H9 (cell line): ENCODE results near the gene CCDC70. TPM values are rescaled to one million over a fixed set of nuclear protein-coding genes. Genes with fewer than 3 reads are reported as not detected.

Experiments used
- DNase-seq: peaks from one replicate; pipeline ENCODE4 v3.0.0-alpha.2; 2017
- H2AFZ ChIP-seq: one replicate; pipeline ENCODE4 v1.6.1; 2013; ENCODE audit warnings: mild to moderate bottlenecking, low read length, control low read depth, moderate library complexity
- H2AK5ac ChIP-seq: 2 replicates; pipeline ENCODE4 v1.6.1; 2013; ENCODE audit warnings: low read length, control low read depth, mixed read lengths; ENCODE audit not compliant: insufficient read length
- H2BK120ac ChIP-seq: one replicate; pipeline ENCODE4 v1.6.1; 2013; ENCODE audit warnings: low read depth, mild to moderate bottlenecking, low read length, control low read depth, inconsistent platforms; ENCODE audit not compliant: poor library complexity, severe bottlenecking
- H2BK12ac ChIP-seq: 2 replicates; pipeline ENCODE4 v1.6.1; 2013; ENCODE audit warnings: low read length, control low read depth, mixed read lengths, low read depth; ENCODE audit not compliant: insufficient read length
- H2BK15ac ChIP-seq: 2 replicates; pipeline ENCODE4 v1.6.1; 2013; ENCODE audit warnings: low read depth, low read length, control low read depth
- H2BK20ac ChIP-seq: one replicate; pipeline ENCODE4 v1.6.1; 2013; ENCODE audit warnings: low read depth, mild to moderate bottlenecking, low read length, control low read depth, inconsistent platforms; ENCODE audit not compliant: poor library complexity, severe bottlenecking
- H2BK5ac ChIP-seq: 2 replicates; pipeline ENCODE4 v1.6.1; 2013; ENCODE audit warnings: low read length, control low read depth, mixed read lengths; ENCODE audit not compliant: insufficient read length
- H3K14ac ChIP-seq: 2 replicates; pipeline ENCODE4 v1.6.1; 2013; ENCODE audit warnings: low read length, control low read depth; ENCODE audit not compliant: insufficient read depth
- H3K18ac ChIP-seq: 2 replicates; pipeline ENCODE4 v1.6.1; 2013; ENCODE audit warnings: low read depth, mild to moderate bottlenecking, mixed read lengths, low read length, control low read depth; ENCODE audit not compliant: insufficient read length
- H3K23ac ChIP-seq: 2 replicates; pipeline ENCODE4 v1.6.1; 2013; ENCODE audit warnings: low read length, control low read depth, mixed read lengths, low read depth; ENCODE audit not compliant: insufficient read length
- H3K23me2 ChIP-seq: 2 replicates; pipeline ENCODE4 v1.6.1; 2013; ENCODE audit warnings: low read depth, mild to moderate bottlenecking, mixed read lengths, low read length, control low read depth; ENCODE audit not compliant: insufficient read length, poor library complexity, severe bottlenecking
- H3K27ac ChIP-seq: 2 replicates; pipeline ENCODE4 v1.5.1; 2013; ENCODE audit warnings: low read length, control low read depth, mixed read lengths, low read depth; ENCODE audit not compliant: insufficient read length
- H3K27me3 ChIP-seq: 2 replicates; pipeline ENCODE4 v1.6.1; 2013; ENCODE audit warnings: low read length, control low read depth, inconsistent platforms; ENCODE audit not compliant: insufficient read depth
- H3K4ac ChIP-seq: 2 replicates; pipeline ENCODE4 v1.6.1; 2013; ENCODE audit warnings: low read depth, mild to moderate bottlenecking, control low read depth, inconsistent platforms, low read length, moderate library complexity
- H3K4me1 ChIP-seq: 2 replicates; pipeline ENCODE4 v1.6.1; 2013; ENCODE audit warnings: low read length, control low read depth, inconsistent platforms; ENCODE audit not compliant: insufficient read depth
- H3K4me2 ChIP-seq: 2 replicates; pipeline ENCODE4 v1.6.1; 2013; ENCODE audit warnings: low read length, control low read depth, mixed read lengths; ENCODE audit not compliant: insufficient read length, insufficient read depth
- H3K56ac ChIP-seq: 2 replicates; pipeline ENCODE4 v1.6.1; 2013; ENCODE audit warnings: low read depth, mild to moderate bottlenecking, mixed read lengths, low read length, control low read depth; ENCODE audit not compliant: insufficient read length
- H3K79me1 ChIP-seq: 2 replicates; pipeline ENCODE4 v1.6.1; 2013; ENCODE audit warnings: low read depth, mild to moderate bottlenecking, moderate library complexity, low read length, control low read depth, inconsistent platforms; ENCODE audit not compliant: insufficient read depth, poor library complexity, severe bottlenecking
- H3K79me2 ChIP-seq: 2 replicates; pipeline ENCODE4 v1.6.1; 2013; ENCODE audit warnings: low read length, control low read depth, inconsistent platforms; ENCODE audit not compliant: insufficient read depth
- H3K9ac ChIP-seq: 2 replicates; pipeline ENCODE4 v1.6.1; 2013; ENCODE audit warnings: low read length, control low read depth, mixed read lengths; ENCODE audit not compliant: insufficient read length; ENCODE audit errors: extremely low read depth
- H3K9me3 ChIP-seq: one replicate; pipeline ENCODE4 v1.6.1; 2013; ENCODE audit warnings: low read depth, low read length, inconsistent platforms; ENCODE audit not compliant: control insufficient read depth
- H3T11ph ChIP-seq: one replicate; pipeline ENCODE4 v1.6.1; 2013; ENCODE audit warnings: mild to moderate bottlenecking, low read length, control low read depth, inconsistent platforms
- H4K20me1 ChIP-seq: one replicate; pipeline ENCODE4 v1.6.1; 2013; ENCODE audit not compliant: control insufficient read depth, insufficient read length, insufficient read depth
- H4K5ac ChIP-seq: 2 replicates; pipeline ENCODE4 v1.6.1; 2013; ENCODE audit warnings: low read depth, mild to moderate bottlenecking, mixed read lengths, low read length, control low read depth; ENCODE audit not compliant: insufficient read length
- H4K8ac ChIP-seq: replicated peaks from 2 replicates; pipeline ENCODE4 v1.6.1; 2013; ENCODE audit warnings: low read length, control low read depth, mixed read lengths, low read depth; ENCODE audit not compliant: insufficient read length
- H4K91ac ChIP-seq: 2 replicates; pipeline ENCODE4 v1.6.1; 2013; ENCODE audit warnings: low read depth, mild to moderate bottlenecking, moderate library complexity, mixed read lengths, low read length, control low read depth; ENCODE audit not compliant: insufficient read length
- H3K27ac Mint-ChIP-seq, 3 experiments: 2 replicates in 2 of 3; 3 replicates in 1 of 3; pipeline ENCODE4 v1.8.0; 2020 to 2021; ENCODE audit warnings: mixed read lengths in 3 of 3, mild to moderate bottlenecking in 1 of 3, moderate library complexity in 1 of 3
- H3K27me3 Mint-ChIP-seq: 2 replicates; pipeline ENCODE4 v1.8.0; 2021; ENCODE audit warnings: low read depth, mild to moderate bottlenecking, moderate library complexity, mixed read lengths
- H3K36me3 Mint-ChIP-seq, 3 experiments: 2 replicates in 2 of 3; 3 replicates in 1 of 3; pipeline ENCODE4 v1.8.0; 2020 to 2021; ENCODE audit warnings: low read depth in 3 of 3, mixed read lengths in 3 of 3; ENCODE audit not compliant: insufficient read depth in 1 of 3
- H3K4me1 Mint-ChIP-seq, 2 experiments: 2 replicates each; pipeline ENCODE4 v1.8.0; 2020; ENCODE audit warnings: mixed read lengths in 2 of 2
- H3K4me3 Mint-ChIP-seq, 2 experiments: 2 replicates in 1 of 2; 3 replicates in 1 of 2; pipeline ENCODE4 v1.8.0; 2020 to 2021; ENCODE audit warnings: mild to moderate bottlenecking in 2 of 2, mixed read lengths in 2 of 2, moderate library complexity in 1 of 2
- H3K9me3 Mint-ChIP-seq, 2 experiments: 2 replicates in 1 of 2; 3 replicates in 1 of 2; pipeline ENCODE4 v1.8.0; 2020; ENCODE audit warnings: mild to moderate bottlenecking in 2 of 2, mixed read lengths in 2 of 2, moderate library complexity in 1 of 2
- WGBS: extraction: QIAGEN DNeasy Blood & Tissue Kit; methylation state at CpG from one replicate; pipeline ENCODE4 v1.1.7; 2013; ENCODE audit warnings: missing lambda C conversion rate, low lambda C conversion rate, mixed read lengths; ENCODE audit not compliant: insufficient read length; ENCODE audit errors: extremely low coverage; 5-methylcytosine and 5-hydroxymethylcytosine counted together
- total RNA-seq: library from RNA; stranded (reverse); gene quantifications from 2 replicates; pipeline ENCODE4 v1.2.1, GENCODE V29; 2021
- TF ChIP-seq, protein P1 (sequence below): fragments of 200-600 bp; sonication (generic); conservative IDR thresholded peaks from 3 replicates; pipeline ENCODE4 v1.8.0; 2021; ENCODE audit warnings: antibody characterized with exemption, mild to moderate bottlenecking

CCDC70 gene
- total RNA-seq, 1 experiment from 2014 or later: not detected

DNA sequence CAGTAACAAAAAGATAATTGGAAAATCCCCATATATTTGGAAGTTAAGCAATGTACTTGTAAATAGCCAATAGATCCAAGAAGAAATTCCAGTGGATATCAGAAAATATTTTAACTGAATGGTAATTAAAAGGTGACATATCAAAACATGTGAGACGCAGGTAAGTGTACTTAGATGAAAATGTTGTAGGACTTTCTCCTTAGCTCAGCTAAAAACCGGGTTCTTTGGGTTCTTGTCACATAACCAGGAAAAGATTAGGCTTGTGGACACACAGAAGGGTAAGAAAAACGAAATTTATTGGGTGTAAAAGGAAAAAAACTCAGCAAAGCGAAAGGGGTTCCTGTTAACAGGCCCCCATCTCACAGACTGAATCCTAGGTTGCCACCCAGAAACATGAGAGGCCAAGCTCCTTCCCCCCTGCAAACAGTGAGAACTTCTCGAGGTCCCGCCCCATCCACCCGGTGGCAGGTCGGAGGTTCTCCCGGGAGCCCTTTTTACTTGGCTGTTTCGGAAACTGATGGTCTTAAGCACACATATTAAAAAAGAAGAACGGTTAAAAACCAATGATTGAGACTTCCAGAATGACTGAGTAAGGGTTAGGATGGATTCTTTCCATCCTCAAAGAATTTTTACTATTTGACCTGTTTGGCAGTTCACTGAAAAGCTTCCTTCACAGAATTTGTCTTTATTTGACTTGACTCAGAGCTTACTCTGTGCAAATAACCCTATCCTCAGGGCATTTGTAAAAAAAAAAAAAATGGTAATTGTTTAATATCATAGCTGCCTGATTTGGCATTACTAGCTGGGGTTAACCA is 3.1 kb upstream of the CCDC70 start:
- no peaks in the 10 kb centered on the region for H3K27me3 ChIP-seq
- no peak for DNase-seq
- no peak overlapping the region for H3K23ac ChIP-seq
- H3K4me3 Mint-ChIP-seq: no peak overlapping the region
- H3K4me1 ChIP-seq: no peaks in the 10 kb centered on the region
- no peak overlapping the region for H2BK12ac ChIP-seq
- H2BK15ac ChIP-seq: no peak overlapping the region
- H3K4me1 Mint-ChIP-seq: peaks cover 7 to 11% of the 10 kb centered on the region in 2 experiments
- H2BK120ac ChIP-seq: no peak overlapping the region
- no peak overlapping the region for H2BK20ac ChIP-seq
- no peak overlapping the region for H4K91ac ChIP-seq
- no peaks in the 10 kb centered on the region for H3K79me1 ChIP-seq
- H3K9me3 ChIP-seq: no peaks in the 10 kb centered on the region
- H3K18ac ChIP-seq: no peak overlapping the region
- H3T11ph ChIP-seq: no peak overlapping the region
- H2AFZ ChIP-seq: no peak overlapping the region
- H3K9ac ChIP-seq: no peak overlapping the region
- no peaks in the 10 kb centered on the region for H3K79me2 ChIP-seq
- H3K9me3 Mint-ChIP-seq: no peaks in the 10 kb centered on the region
- H4K5ac ChIP-seq: no peak overlapping the region
- no peak overlapping the region for H3K4ac ChIP-seq
- no peak overlapping the region for H2BK5ac ChIP-seq
- H4K20me1 ChIP-seq: no peaks in the 10 kb centered on the region
- WGBS: no CpG with 5 or more reads among the region's 11 CpGs
- no peak overlapping the region for H3K27ac Mint-ChIP-seq
- H3K23me2 ChIP-seq: no peaks in the 10 kb centered on the region
- no peaks in the 10 kb centered on the region for H3K36me3 Mint-ChIP-seq
- no peak overlapping the region for H3K27ac ChIP-seq
- no peak overlapping the region for H3K14ac ChIP-seq
- H3K4me2 ChIP-seq: no peak overlapping the region
- peaks cover 7% of the 10 kb centered on the region; the same call in 1 of the 2 replicates for H3K27me3 Mint-ChIP-seq
- no peak overlapping the region for H4K8ac ChIP-seq
- no peak overlapping the region for H2AK5ac ChIP-seq
- TF ChIP-seq, protein P1, sequence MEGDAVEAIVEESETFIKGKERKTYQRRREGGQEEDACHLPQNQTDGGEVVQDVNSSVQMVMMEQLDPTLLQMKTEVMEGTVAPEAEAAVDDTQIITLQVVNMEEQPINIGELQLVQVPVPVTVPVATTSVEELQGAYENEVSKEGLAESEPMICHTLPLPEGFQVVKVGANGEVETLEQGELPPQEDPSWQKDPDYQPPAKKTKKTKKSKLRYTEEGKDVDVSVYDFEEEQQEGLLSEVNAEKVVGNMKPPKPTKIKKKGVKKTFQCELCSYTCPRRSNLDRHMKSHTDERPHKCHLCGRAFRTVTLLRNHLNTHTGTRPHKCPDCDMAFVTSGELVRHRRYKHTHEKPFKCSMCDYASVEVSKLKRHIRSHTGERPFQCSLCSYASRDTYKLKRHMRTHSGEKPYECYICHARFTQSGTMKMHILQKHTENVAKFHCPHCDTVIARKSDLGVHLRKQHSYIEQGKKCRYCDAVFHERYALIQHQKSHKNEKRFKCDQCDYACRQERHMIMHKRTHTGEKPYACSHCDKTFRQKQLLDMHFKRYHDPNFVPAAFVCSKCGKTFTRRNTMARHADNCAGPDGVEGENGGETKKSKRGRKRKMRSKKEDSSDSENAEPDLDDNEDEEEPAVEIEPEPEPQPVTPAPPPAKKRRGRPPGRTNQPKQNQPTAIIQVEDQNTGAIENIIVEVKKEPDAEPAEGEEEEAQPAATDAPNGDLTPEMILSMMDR: no peak
- no peak overlapping the region for H3K56ac ChIP-seq
